Measurements from ENCODE around the gene AK2. TPM values are rescaled to one million over a fixed set of nuclear protein-coding genes. Genes with fewer than 3 reads are reported as not detected.

Gene AK2
- total RNA-seq, 2 donors from 2014 or later = 120 to 162 TPM

DNA sequence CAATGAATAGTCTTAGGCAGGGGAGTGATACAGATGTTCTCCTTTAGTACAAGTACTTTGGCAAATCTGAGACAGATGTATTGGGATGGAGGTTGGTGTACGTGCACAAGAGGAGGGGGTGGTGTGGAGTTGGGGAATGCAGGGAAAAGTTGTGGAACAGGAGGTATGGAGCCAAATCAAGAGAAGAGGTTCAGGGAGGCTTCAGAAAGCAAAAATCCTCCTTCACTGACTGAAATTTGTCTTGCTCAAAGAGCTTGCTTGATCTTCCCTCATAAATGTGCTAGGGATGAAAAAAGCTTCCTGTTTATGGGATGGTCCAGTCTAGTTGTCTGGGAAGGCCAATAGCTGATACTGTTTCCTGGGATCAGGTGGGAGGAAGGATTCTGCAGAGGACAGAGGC is 77.9 kb downstream of the AK2 start:
- H3K27ac ChIP-seq = no peak overlapping the region
- H3K9me3 ChIP-seq = no peaks in the 10 kb centered on the region
- peaks cover 0 to 41% of the 10 kb centered on the region in 2 donors for H3K4me1 ChIP-seq
- H3K4me3 ChIP-seq = no peak overlapping the region
- H3K36me3 ChIP-seq = no peaks in the 10 kb centered on the region
- TF ChIP-seq, protein P1, sequence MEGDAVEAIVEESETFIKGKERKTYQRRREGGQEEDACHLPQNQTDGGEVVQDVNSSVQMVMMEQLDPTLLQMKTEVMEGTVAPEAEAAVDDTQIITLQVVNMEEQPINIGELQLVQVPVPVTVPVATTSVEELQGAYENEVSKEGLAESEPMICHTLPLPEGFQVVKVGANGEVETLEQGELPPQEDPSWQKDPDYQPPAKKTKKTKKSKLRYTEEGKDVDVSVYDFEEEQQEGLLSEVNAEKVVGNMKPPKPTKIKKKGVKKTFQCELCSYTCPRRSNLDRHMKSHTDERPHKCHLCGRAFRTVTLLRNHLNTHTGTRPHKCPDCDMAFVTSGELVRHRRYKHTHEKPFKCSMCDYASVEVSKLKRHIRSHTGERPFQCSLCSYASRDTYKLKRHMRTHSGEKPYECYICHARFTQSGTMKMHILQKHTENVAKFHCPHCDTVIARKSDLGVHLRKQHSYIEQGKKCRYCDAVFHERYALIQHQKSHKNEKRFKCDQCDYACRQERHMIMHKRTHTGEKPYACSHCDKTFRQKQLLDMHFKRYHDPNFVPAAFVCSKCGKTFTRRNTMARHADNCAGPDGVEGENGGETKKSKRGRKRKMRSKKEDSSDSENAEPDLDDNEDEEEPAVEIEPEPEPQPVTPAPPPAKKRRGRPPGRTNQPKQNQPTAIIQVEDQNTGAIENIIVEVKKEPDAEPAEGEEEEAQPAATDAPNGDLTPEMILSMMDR (IDR thresholded peaks at IDR 0.05) = no peak
- no peaks in the 10 kb centered on the region for H3K27me3 ChIP-seq
- no peak for DNase-seq (ENCODE audit: low spot score)

Other genes with a start within 250 kb of the AK2 start
- gene YARS1, start 219.5 kb downstream of the AK2 start, total RNA-seq = 10 to 100 TPM; 23.3 to 33.1 TPM
- gene S100PBP, start 219.2 kb downstream of the AK2 start, total RNA-seq = 10 to 100 TPM in 1 of 2 donors, 1 to 10 TPM in 1; 5.7 to 10.8 TPM
- 100 to 1,000 TPM in 1 of 2 donors, 10 to 100 TPM in 1; 68.3 to 112 TPM for gene FNDC5, start 166.0 kb downstream of the AK2 start, total RNA-seq
- not detected for gene HPCA, start 150.4 kb downstream of the AK2 start, total RNA-seq
- gene TMEM54, start 135.5 kb downstream of the AK2 start, total RNA-seq = 10 to 100 TPM in 1 of 2 donors, 1 to 10 TPM in 1; 4.7 to 37.9 TPM
- gene RNF19B, start 72.1 kb downstream of the AK2 start, total RNA-seq = 10 to 100 TPM; 10.2 to 10.3 TPM
- gene AZIN2, start 44.3 kb upstream of the AK2 start, total RNA-seq = 1 to 10 TPM; 1.9 to 3.3 TPM
- gene TRIM62, start 145.2 kb upstream of the AK2 start, total RNA-seq = 1 to 10 TPM; 2.4 to 6.8 TPM
- 10 to 100 TPM; 23.5 to 50.5 TPM for gene ZNF362, start 219.6 kb upstream of the AK2 start, total RNA-seq